ENCODE results near the gene HOXC13.

- no peak for TF ChIP-seq CTCF (IDR thresholded peaks at IDR 0.05)
- no peak for TF ChIP-seq POLR2A (IDR thresholded peaks at IDR 0.05)
Observed at GRCh38 chr12:53992377-53992889, 53.8 kb downstream of the HOXC13 start.
